Breast epithelium (tissue), 3 donors: ENCODE data around the gene SYK.

Experiments
- POLR2A ChIP-seq: fragments of 450-650 bp; IDR thresholded peaks from one replicate; pipeline ENCODE4 v1.6.1; 2016; ENCODE audit warnings: antibody characterized with exemption, mild to moderate bottlenecking, moderate library complexity
- POLR2AphosphoS5 ChIP-seq, 3 donors: sonication (generic); formaldehyde crosslinking; IDR thresholded peaks; one replicate each; pipeline ENCODE4 v1.6.1; 2017; ENCODE audit warnings: antibody characterized with exemption in 3 of 3
- TF ChIP-seq, protein P1 (sequence below), 3 donors: fragments of 450-650 bp; IDR thresholded peaks; one replicate each; pipeline ENCODE4 v1.5.1; 2016 to 2017; ENCODE audit warnings: antibody characterized with exemption in 3 of 3, mild to moderate bottlenecking in 3 of 3, moderate library complexity in 3 of 3

- TF ChIP-seq POLR2A (no peak), POLR2AphosphoS5 (IDR thresholded peaks at IDR 0.05) (no peak)
- TF ChIP-seq, protein P1, sequence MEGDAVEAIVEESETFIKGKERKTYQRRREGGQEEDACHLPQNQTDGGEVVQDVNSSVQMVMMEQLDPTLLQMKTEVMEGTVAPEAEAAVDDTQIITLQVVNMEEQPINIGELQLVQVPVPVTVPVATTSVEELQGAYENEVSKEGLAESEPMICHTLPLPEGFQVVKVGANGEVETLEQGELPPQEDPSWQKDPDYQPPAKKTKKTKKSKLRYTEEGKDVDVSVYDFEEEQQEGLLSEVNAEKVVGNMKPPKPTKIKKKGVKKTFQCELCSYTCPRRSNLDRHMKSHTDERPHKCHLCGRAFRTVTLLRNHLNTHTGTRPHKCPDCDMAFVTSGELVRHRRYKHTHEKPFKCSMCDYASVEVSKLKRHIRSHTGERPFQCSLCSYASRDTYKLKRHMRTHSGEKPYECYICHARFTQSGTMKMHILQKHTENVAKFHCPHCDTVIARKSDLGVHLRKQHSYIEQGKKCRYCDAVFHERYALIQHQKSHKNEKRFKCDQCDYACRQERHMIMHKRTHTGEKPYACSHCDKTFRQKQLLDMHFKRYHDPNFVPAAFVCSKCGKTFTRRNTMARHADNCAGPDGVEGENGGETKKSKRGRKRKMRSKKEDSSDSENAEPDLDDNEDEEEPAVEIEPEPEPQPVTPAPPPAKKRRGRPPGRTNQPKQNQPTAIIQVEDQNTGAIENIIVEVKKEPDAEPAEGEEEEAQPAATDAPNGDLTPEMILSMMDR (IDR thresholded peaks at IDR 0.05) = no peak
Observed at GRCh38 chr9:90891308-90892040, 89.9 kb downstream of the SYK start.
